Measurements from ENCODE around the gene CDK5RAP3. TPM values are rescaled to one million over a fixed set of nuclear protein-coding genes. Genes with fewer than 3 reads are reported as not detected.

The CDK5RAP3 gene
- total RNA-seq, 2 experiments from 2014 or later, result 206 to 224 TPM

- ChIA-PET POLR2A (interaction anchor here (1.2 to 2.7 kb wide), 6 partner anchors 8 to 164 kb away, joined by 3 to 49 read pairs (median 7); partner anchors contain the start of genes CDK5RAP3 and SP2), CTCF (interaction anchor here (2.7 to 4.0 kb wide), 2 partner anchors 28 to 101 kb away, joined by 9 to 35 read pairs; partner anchors contain the start of genes CDK5RAP3 and SCRN2)
- DNase-seq (no peak), ATAC-seq (ENCODE audit: poor library complexity) (no peak)
- peak overlapping the region in 1 of 2 donors; percentile 82 for H3K27ac ChIP-seq (ENCODE audit: low read depth in 1 of 2, low read length in 2 of 2)
- H3K4me3 Mint-ChIP-seq, result peak overlapping the region; percentile 87
- H3K4me1 Mint-ChIP-seq (ENCODE audit: low read depth), result peaks cover 41% of the 10 kb centered on the region
- TF ChIP-seq CTCF (IDR thresholded peaks at IDR 0.05), result no peak
- H3K36me3 ChIP-seq (ENCODE audit: insufficient read depth, low read length), result peaks cover 26% of the 10 kb centered on the region
- no peaks in the 10 kb centered on the region for H3K27me3 Mint-ChIP-seq
- H3K4me1 ChIP-seq (ENCODE audit: insufficient read depth, low read length), result peaks cover 52% of the 10 kb centered on the region
- H3K27ac Mint-ChIP-seq, result peak overlapping the region; percentile 8
- intact Hi-C loops (cut with DNase I, micrococcal nuclease), result loop anchor here in 1 of 2 experiments (2.0 kb wide), 1 partner anchor 111 kb away; the partner anchor contains the start of genes LRRC46 and MRPL10
- peak overlapping the region; percentile 97 for H3K4me3 ChIP-seq (ENCODE audit: low read length)
- H3K9me3 Mint-ChIP-seq, result no peaks in the 10 kb centered on the region
- H3K36me3 Mint-ChIP-seq (ENCODE audit: low read depth), result peaks cover 24% of the 10 kb centered on the region
- no peaks in the 10 kb centered on the region for H3K9me3 ChIP-seq (ENCODE audit: control insufficient read depth in 1 of 2, insufficient read depth in 1 of 2, low read length in 2 of 2)
- no peaks in the 10 kb centered on the region for H3K27me3 ChIP-seq (ENCODE audit: control insufficient read depth in 1 of 2, insufficient read depth in 2 of 2, low read length in 2 of 2)
Measured at GRCh38 chr17:47942096-47942510, 28.8 kb upstream of the CDK5RAP3 start.

GRCh38 chr17:47942568-47942967, 28.3 kb upstream of the CDK5RAP3 start:
- no peaks in the 10 kb centered on the region for H3K9me3 Mint-ChIP-seq
- H3K4me3 Mint-ChIP-seq, result peak overlapping the region; percentile 87
- H3K4me1 Mint-ChIP-seq (ENCODE audit: low read depth), result peaks cover 44% of the 10 kb centered on the region
- Histone ChIP-seq H3K36me3 (ENCODE audit: insufficient read depth, low read length) (peaks cover 26% of the 10 kb centered on the region), H3K9me3 (ENCODE audit: control insufficient read depth in 1 of 2, insufficient read depth in 1 of 2, low read length in 2 of 2) (no peaks in the 10 kb centered on the region), H3K27me3 (ENCODE audit: control insufficient read depth in 1 of 2, insufficient read depth in 2 of 2, low read length in 2 of 2) (no peaks in the 10 kb centered on the region), H3K27ac (ENCODE audit: low read depth in 1 of 2, low read length in 2 of 2) (no peak overlapping the region), H3K4me1 (ENCODE audit: insufficient read depth, low read length) (peaks cover 53% of the 10 kb centered on the region), H3K4me3 (ENCODE audit: low read length) (peak overlapping the region; percentile 97)
- H3K36me3 Mint-ChIP-seq (ENCODE audit: low read depth), result peaks cover 25% of the 10 kb centered on the region
- CTCF ChIA-PET, result interaction anchor here (1.0 to 4.0 kb wide), 2 partner anchors 28 to 34 kb away, joined by 3 to 35 read pairs; partner anchors contain the start of gene CDK5RAP3
- H3K27me3 Mint-ChIP-seq, result no peaks in the 10 kb centered on the region
- peak overlapping the region; percentile 8 for H3K27ac Mint-ChIP-seq
- POLR2A ChIA-PET, result interaction anchor here (1.2 to 2.7 kb wide), 4 partner anchors 24 to 47 kb away, joined by 3 to 49 read pairs (median 20); partner anchors contain the start of genes CDK5RAP3 and SP2
- DNase-seq (no peak), ATAC-seq (ENCODE audit: poor library complexity) (no peak)
- TF ChIP-seq CTCF (IDR thresholded peaks at IDR 0.05), result no peak
- intact Hi-C loops (cut with DNase I, micrococcal nuclease), result loop anchor here in 1 of 2 experiments (2.0 kb wide), 1 partner anchor 112 kb away; the partner anchor contains the start of genes LRRC46 and MRPL10

- Histone ChIP-seq H3K36me3 (ENCODE audit: insufficient read depth, low read length) (peaks cover 34% of the 10 kb centered on the region), H3K27ac (ENCODE audit: low read depth in 1 of 2, low read length in 2 of 2) (peak overlapping the region; percentile 34 to 38), H3K27me3 (ENCODE audit: control insufficient read depth in 1 of 2, insufficient read depth in 2 of 2, low read length in 2 of 2) (no peaks in the 10 kb centered on the region), H3K4me1 (ENCODE audit: insufficient read depth, low read length) (peaks cover 67% of the 10 kb centered on the region), H3K9me3 (ENCODE audit: control insufficient read depth in 1 of 2, insufficient read depth in 1 of 2, low read length in 2 of 2) (no peaks in the 10 kb centered on the region), H3K4me3 (ENCODE audit: low read length) (peak overlapping the region; percentile 9)
- Mint-ChIP-seq H3K27ac (peak overlapping the region; percentile 61), H3K27me3 (no peaks in the 10 kb centered on the region), H3K36me3 (ENCODE audit: low read depth) (peaks cover 35% of the 10 kb centered on the region), H3K4me3 (peak overlapping the region; percentile 23), H3K4me1 (ENCODE audit: low read depth) (peaks cover 62% of the 10 kb centered on the region), H3K9me3 (no peaks in the 10 kb centered on the region)
- ChIA-PET CTCF (interaction anchor here (0.7 to 1.1 kb wide), 2 partner anchors 25 to 103 kb away, joined by 3 to 6 read pairs; partner anchors contain the start of gene CDK5RAP3), POLR2A (interaction anchor here (0.5 to 1.6 kb wide), 5 partner anchors 23 to 114 kb away, joined by 3 to 5 read pairs (median 3); partner anchors contain the start of genes CDK5RAP3, LRRC46, MRPL10 and SCRN2)
- DNase-seq (peak in 5 of 14 experiments; percentile 12 to 52 (median 35)), ATAC-seq (ENCODE audit: poor library complexity) (no peak)
- intact Hi-C loops (cut with DNase I, micrococcal nuclease), result no loop called here
- TF ChIP-seq CTCF (IDR thresholded peaks at IDR 0.05), result no peak
Measured at GRCh38 chr17:47945080-47945479, 25.8 kb upstream of the CDK5RAP3 start.

Data from CD4-positive, alpha-beta T cell (primary cell).